ENCODE data around the gene ZNF221.
"Not testable (repeated sequence)": the region's sequence is repeated elsewhere in the genome, so short reads cannot be mapped to it uniquely, and the experiment has no call there.

The ZNF221 gene

DNA sequence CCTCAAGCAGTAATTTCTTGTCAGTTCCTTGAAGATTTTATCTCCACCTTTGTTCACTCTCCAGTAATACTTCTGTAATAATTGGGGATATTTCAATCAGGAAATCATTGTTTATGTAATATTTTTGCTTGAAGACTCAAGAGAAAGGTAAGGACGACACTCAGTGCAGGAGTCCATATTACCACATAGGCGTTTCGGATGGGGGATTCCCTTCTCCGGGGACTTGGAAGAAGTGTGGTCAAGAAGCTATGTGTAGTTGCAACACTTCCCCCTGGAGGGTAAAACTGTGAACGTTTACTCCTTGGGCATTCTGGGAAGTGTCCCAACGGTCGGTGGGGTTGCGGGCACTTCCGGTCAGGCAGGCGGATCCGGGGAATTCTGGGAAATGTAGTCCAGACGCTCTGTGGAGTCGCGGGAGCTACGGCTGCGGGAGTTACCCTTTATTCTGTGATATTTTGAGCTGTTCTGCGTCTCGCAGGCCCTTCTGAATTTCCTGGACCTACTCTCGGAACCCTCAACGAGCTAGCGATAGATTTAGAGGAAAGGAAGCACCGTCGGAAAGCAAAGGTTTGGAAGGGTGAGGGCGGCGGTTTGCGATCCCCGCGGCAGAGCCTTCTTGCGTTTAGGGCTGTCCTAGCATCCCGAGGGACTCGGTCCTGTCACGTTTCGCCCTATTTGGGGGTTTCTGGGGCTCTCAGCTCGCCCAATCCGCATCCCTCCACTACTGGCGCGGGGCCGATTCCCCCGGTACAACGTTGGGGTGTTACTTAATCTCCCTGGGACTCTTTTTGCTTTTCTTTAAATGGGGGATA lies at the start of gene ZNF221:
ZNF221 (plus strand) TSS at position 395 of the 812 bp plus-strand sequence. CDS start 11,499 bp downstream, outside the sequence.
- DNase-seq (ENCODE audit: extremely low read depth in 1 of 2, low read depth in 1 of 2): no peak

DNA sequence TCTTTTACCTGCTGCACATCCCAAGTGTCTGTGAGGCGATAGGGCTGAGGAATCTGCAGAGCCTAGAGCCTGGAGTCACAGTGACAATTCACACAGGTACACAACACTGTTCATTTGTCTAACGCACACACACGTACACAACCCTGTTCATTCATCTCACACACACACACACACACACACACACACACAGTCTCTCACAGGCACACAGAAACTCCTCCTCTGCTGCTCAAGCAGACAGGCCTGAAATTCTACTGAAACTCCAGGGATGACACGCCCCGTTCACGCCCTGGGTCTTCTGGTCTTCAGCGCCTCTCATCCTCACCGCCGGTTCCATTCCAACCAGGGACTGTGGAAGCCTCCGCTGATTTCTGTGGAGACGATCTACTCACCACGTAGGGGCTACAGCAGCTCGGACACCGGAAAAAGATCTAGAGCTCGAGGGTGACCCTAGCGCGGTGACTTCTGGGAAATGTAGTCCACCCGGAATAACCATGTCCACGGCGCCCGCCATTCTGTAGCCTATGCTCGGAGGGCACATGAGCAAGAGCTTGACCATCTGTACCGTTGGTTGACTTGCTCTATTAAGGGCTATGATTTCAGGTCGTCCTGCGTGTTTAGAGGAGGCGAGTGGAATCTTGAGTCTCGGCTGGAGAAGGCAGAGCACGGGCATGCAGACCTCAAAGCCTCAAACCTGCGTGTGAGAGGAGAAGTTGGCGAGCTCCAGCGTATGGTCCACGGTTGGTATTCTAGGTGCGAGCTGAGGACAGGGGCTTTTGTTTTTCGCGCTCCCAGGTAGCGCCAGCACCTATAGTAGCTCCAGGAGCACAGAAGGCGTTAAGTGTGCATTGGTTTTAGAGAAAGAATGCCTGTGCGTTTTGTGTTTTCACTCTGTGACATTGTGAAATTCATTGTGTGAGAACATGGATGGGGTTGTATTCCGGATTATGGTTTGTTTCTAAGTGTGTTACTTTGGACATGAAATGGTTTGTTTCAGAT lies 49.3 kb upstream of the ZNF221 start:
- peak; percentile 27 to 49 for DNase-seq (ENCODE audit: extremely low read depth in 1 of 2, low read depth in 1 of 2)

DNA sequence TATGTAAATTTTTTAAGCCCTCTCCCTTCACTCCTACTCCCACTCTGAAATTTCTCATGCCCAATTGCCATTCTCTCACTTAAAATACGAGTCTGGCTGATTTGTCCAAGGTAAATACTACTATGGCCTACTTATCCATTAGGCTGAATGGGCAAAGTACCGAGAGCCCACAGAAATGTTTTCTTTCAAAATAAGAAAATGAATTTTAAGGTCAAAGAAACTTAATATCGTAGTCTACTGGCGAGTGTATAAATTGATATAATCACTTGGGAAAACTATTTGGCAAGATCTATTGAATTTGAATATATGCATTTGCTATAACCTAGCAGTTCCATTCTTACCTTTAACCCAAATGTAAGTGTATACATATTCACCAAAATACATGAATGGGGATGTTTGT lies 48.6 kb upstream of the ZNF221 start:
- DNase-seq (ENCODE audit: extremely low read depth in 1 of 2, low read depth in 1 of 2): no peak

DNA sequence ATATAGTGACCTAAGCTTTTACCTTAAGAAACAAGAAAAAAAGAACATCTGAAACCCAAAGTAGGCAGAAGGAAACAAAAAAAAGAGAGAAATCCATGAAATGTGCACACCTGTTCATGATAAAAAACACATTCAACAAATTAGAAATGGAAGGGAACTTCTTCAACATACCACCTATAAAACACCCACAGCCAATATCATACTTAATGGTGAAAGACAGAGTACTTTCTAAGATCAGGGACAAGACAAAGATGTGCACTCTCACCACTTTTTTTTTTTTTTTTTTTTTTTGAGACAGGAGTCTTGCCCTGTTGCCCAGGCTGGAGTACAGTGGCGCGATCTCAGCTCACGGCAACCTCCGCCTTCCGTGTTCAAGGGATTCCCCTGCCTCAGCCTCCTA lies 45.1 kb upstream of the ZNF221 start:
- DNase-seq (ENCODE audit: extremely low read depth in 1 of 2, low read depth in 1 of 2): no peak

DNA sequence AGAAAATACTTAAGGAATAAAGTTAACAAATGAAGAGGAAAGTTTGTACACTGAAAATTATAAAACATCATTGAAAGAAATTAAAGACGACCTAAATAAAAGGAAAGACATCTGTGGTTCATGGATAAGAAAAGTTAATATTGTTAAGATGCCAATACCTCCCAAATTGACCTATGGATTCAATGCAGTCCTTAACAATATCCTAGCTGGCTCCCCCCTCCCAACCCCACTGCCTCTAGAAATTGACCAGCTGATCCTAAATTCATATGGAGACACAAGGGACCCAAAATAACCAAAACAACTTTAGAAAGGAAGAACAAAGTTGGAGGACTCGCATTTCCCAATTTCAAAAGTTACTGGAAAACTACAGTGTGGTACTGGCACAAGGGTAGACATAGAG lies 44.3 kb upstream of the ZNF221 start:
- no peak for DNase-seq (ENCODE audit: extremely low read depth in 1 of 2, low read depth in 1 of 2)

DNA sequence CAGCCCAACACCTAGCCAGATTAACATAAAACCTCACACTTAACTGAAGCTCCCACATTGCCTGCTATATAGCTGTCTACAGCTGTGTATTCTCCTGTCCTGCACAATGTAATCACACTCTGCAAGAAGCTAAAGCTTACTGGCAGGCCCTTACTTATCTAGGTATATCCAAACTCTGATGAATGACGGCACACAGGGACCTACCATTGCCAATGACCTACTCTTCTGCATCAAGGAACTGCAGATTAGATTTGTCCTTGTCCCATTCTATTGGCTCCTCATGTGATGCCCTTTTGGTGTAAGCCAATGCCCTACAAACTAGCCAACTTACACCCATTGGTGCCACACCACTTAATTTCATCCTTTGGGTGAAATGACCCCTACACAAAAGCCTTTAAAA lies 42.4 kb upstream of the ZNF221 start:
- DNase-seq (ENCODE audit: extremely low read depth in 1 of 2, low read depth in 1 of 2): no peak

DNA sequence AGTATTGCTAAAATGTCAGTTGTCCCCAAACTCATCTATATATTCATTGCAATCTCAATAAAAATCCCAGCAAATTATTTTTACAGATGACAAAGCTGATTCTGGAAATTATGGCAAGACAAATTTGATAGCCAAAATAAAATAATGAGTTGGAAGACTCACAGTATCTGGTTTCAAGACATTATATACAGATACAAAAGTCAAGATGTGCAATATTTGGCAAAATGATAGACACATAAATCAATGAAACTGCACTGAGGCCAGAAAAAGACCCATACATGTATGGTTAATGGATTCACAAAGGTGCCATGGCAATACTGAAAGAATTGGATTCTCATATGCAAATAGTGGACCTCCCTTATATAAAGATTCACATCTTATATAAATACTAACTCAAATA lies 40.1 kb upstream of the ZNF221 start:
- no peak for DNase-seq (ENCODE audit: extremely low read depth in 1 of 2, low read depth in 1 of 2)

DNA sequence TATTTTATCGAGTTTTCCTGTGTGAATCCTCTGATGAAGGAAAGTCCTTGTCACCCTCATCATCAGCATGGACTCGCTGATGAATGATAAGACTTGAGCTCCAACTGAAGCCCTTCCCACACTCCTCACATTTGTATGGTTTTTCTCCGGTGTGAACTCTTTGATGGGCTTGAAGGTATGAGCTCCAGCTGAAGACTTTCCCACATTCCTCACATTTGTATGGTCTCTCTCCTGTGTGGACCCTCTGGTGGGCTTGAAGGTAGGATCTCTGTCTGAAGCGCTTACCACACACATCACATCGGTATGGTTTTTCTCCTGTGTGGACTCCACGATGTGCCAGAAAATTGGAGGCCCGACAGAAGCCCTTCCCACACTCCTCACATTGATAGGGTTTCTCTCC lies 37.6 kb upstream of the ZNF221 start:
- DNase-seq (ENCODE audit: extremely low read depth in 1 of 2, low read depth in 1 of 2): no peak

DNA sequence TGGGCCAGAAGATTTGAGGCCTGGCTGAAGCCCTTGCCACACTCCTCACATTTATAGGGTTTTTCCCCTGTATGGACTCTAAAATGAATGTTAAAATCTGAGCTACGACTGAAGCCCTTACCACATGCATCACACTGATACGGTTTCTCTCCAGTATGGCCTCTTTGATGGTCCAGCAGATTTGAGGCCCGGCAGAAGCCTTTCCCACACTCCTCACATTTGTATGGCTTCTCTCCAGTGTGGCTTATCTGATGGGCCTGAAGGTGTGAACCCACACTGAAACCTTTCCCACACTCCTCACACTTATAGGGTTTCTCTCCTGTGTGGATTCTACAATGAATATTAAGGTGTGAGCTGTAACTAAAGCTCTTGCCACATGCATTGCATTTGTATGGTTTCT lies 37.0 kb upstream of the ZNF221 start:
- DNase-seq (ENCODE audit: extremely low read depth in 1 of 2, low read depth in 1 of 2): no peak

DNA sequence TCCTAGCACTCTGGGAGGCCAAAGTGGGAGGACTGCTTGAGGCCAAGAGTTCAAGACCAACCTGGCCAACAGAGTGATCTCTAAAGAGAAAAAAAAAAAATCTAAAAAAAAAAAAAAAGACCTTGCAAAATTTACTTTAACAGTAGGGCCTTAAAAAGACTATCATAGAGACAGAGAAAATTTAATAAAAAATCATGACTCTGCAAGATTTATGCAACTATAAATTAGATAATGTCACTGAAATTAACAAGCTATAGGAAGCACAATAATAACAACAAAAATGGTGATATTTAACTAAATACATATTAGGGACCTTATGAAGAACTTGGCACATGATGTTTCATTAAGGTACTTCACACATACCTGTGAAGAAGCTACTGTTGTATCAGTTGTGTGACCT lies 27.2 kb upstream of the ZNF221 start:
- DNase-seq (ENCODE audit: extremely low read depth in 1 of 2, low read depth in 1 of 2): no peak

DNA sequence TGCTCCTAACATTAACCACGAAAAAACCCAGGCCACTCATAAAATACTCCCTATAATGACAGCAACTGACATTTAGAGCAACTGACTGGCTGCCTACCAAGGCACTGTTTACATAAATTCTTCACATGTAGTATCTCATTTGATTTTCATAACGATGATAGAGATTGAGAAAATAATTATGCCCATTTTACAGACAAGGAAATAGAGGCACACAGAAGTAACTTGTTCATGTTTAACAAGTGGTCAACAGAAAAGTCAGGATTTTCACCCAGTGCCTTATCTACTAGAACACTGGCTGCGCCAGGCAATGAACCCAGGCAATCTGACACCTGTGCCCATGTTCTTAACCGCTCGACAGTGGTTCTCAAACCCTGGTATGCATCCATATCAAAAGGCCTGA lies 22.2 kb upstream of the ZNF221 start:
- no peak for DNase-seq (ENCODE audit: extremely low read depth in 1 of 2, low read depth in 1 of 2)

DNA sequence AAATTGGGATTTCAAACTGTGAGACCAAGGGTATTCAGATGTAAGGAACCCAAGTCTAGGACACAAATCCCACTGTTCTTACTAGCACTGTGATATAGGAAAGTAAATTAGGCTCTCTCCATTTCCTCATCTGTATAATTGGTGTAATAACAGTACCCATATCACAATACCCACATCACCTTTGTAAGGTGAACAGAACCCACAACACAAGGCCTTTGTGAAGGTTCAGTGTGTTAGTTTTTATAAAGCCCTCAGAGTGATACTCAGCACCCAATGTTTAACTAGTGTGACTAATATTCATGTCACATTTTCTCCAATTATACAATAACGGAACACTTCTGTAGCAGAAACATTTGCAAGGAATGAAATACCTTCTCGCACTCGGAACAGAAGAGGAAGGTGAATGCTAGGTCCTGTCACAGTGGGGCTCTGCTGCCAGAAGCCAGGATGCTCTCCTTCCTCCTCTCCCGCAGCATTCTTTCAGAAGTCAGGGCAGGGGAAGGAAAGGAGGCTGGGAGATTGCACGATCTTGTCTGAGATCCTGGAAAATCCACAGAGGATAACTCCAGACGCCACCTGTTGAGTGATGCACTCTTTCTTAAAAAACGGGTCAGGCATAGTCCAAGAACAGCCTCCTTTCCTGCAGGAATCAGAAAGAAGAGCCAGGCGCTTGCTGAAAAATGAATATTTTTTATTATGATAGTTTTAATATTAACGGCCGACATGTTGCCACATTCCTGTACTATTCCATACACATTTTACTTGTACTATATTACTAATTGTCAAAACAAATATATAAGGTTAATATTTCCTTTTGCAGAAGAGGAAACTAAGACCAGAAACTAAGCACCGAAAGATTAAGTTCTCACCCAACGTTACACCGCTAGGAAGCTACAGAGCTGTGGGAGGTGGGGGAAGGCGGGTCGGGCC lies 16.7 kb upstream of the ZNF221 start:
- no peak for DNase-seq (ENCODE audit: extremely low read depth in 1 of 2, low read depth in 1 of 2)

DNA sequence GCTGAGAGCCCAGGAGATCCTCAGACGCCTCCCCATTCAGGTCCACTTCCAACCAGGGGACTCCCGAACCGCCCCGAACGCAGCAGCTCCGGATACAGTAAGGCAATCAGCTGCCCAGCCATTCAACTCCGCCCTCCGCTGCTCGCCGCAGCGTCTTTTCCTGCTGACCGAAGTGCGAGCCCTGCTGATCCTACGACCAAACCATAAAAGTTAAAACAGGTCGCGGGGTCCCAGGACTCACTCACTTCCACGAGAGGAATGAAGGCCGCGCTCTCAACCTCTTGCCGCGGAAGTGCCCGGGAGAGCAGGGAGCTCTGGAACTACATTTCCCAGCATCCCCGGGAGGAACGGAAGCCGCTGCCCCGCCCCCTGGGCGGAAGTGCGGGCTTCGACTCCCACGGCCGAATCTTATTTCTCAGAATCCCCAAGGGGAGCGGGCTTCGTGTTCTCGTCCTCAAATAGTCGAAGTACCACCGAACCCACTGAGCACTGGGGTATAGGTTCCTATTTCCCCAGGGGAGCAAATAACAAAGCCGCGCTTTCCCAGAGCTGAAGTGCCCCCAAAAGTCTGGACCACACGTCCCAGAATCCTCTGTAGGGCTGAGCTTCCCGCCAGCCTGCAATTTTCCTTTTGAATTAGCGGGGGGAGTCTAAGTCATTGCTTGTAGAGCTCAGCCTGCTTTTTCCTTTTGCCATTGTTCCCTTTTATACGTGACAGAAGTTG lies 15.9 kb upstream of the ZNF221 start, which contains the start of gene ZNF45:
ZNF45 (minus strand) TSS at position 298 of the 724 bp plus-strand sequence. CDS start 13,097 bp downstream, outside the sequence.
- peak; percentile 68 to 75 for DNase-seq (ENCODE audit: extremely low read depth in 1 of 2, low read depth in 1 of 2)

DNA sequence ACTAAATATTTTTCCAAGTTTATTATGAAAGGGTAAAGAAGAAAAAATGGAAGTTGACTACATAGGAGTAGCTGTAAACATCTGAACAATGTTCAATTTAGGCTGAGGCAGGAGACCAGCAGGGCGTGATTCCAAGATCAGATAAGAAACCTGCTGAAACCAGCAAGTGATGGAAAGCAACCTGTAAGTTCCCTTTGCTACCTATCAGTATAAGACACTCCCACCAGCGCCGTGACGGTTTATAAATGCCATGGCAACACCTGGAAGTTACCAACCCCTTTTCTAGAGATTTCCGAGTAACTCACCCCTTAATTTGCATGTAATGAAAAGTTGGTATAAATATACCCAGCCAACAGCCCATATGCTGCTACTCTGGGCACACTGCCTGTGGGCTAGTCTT lies 14.8 kb upstream of the ZNF221 start:
- no peak for DNase-seq (ENCODE audit: extremely low read depth in 1 of 2, low read depth in 1 of 2)

DNA sequence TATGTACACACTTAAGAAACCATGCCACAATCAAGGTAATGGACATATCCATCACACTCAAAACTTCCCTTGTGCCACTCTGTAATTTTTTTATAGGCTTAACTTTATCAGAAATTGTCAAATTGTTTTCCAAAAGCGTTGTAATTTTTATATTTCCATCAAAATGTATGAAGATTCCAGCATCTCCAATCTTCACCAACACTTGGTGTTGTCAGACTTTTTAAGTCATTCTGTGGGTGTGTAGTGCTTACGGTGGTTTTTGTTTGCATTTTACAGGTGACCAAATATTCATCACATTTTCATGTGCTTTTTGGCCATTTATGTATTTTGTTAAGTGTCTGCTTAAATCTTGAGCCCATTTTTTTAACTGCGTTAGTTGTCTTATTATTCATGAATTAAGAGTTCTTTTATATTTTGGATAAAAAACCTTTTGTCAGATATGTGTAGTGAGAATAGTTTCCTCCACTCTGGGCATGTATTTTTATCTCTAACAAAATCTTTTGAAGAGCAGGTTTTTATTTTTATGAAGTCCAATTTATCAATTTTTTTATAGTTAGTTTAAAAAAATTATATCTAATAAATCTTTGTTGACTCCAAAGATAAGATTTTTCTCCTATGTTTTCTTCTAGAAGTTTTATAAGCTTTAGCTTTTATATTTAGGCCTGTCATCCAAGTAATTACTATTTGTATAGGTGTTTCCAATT lies 11.3 kb upstream of the ZNF221 start:
- no peak for DNase-seq (ENCODE audit: extremely low read depth in 1 of 2, low read depth in 1 of 2)

DNA sequence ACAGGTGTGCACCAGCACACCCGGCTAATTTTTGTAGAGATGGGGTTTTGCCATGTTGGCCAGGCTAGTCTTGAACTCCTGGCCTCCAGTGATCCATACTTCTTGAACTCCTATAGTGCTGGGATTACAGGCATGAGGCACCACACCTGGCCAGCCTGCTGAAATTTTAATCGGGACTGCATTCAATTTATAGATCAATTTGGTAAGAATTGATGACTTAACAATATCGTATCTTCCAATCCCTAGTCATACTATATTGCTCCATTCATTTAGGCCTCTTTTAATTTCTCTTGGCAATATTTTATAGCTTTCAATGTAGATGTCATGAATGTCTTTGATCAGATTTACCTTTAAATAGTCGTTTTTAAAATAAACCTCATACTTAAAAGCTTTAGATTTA lies 10.3 kb upstream of the ZNF221 start:
- no peak for DNase-seq (ENCODE audit: extremely low read depth in 1 of 2, low read depth in 1 of 2)

DNA sequence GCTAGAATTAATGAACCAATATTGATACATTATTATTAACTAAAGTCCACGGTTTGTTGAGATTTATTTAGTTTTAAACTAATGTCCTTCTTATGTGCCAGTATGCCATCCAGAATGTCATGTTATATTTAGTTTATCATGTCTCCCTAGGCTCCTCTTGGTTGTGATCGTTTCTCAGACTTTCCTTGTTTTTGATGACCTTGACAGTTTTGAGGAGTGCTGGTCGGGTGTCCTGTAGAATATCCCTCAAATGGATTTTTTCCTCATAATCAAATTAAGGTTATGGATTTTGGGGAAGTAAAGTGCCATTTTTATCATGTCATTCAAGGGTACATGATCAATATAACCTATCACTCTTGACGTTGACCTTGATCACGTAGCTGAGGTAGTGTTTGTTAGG lies 9.8 kb upstream of the ZNF221 start:
- DNase-seq (ENCODE audit: extremely low read depth in 1 of 2, low read depth in 1 of 2): no peak

DNA sequence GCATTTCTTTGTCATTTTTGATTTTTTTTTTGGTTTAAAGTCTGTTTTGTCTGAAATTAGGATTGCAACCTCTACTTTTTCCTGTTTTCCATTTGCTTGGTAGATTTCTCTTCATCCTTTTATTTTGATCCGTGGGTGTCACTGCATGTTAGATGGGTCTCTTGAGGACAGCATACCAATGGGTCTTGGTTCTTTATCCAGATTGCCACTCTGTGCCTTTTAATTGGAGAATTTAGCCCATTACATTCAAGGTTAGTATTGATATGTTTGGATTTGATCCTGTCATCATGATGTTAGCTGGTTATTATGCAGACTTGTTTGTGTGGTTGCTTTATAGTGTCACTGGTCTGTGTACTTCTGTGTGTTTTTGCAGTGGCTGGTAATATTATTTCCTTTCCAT lies 3.6 kb upstream of the ZNF221 start:
- DNase-seq (ENCODE audit: extremely low read depth in 1 of 2, low read depth in 1 of 2): not testable (repeated sequence)

DNA sequence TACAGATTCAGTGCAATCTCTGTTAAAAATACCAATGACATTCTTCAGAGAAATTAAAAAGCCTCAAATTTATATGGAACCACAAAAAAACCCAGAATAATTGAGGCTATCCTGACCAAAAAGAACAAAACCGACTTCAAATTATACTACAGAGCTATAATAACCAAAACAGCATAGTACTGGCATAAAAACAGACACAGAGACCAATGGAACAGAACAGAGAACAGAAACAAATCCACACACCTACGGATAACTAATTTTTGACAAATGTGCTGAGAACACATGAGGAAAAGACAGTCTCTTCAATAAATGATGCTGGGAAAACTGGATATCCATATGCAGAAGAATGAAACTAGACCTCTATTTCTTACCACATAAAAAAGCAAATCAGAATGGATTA lies 1.2 kb upstream of the ZNF221 start:
- DNase-seq (ENCODE audit: extremely low read depth in 1 of 2, low read depth in 1 of 2): not testable (repeated sequence)
